HEK293 (cell line): ENCODE measurements around the gene NFKBIL1.

Source experiments
- MYNN ChIP-seq: fragments of 450-650 bp; formaldehyde crosslinking; IDR thresholded peaks from 2 replicates; pipeline ENCODE4 v1.5.1; 2016; ENCODE audit warnings: missing biosample characterization, missing genetic modification characterization, borderline replicate concordance
- SCRT2 ChIP-seq: fragments of 450-650 bp; formaldehyde crosslinking; IDR thresholded peaks from 2 replicates; pipeline ENCODE4 v1.5.1; 2016; ENCODE audit warnings: missing biosample characterization, missing genetic modification characterization
- SP2 ChIP-seq: fragments of 450-650 bp; formaldehyde crosslinking; IDR thresholded peaks from 2 replicates; pipeline ENCODE4 v1.5.1; 2016; ENCODE audit warnings: missing biosample characterization, missing genetic modification characterization
- ZBTB21 ChIP-seq: fragments of 450-650 bp; formaldehyde crosslinking; IDR thresholded peaks from 2 replicates; pipeline ENCODE4 v1.5.1; 2017; ENCODE audit warnings: missing biosample characterization, missing genetic modification characterization
- ZNF138 ChIP-seq: fragments of 450-650 bp; formaldehyde crosslinking; IDR thresholded peaks from 2 replicates; pipeline ENCODE4 v1.5.1; 2016; ENCODE audit warnings: missing biosample characterization, missing genetic modification characterization, borderline replicate concordance
- ZNF146 ChIP-seq: fragments of 450-650 bp; formaldehyde crosslinking; IDR thresholded peaks from 2 replicates; pipeline ENCODE4 v1.5.1; 2016; ENCODE audit warnings: missing biosample characterization, missing genetic modification characterization
- ZNF214 ChIP-seq: fragments of 450-650 bp; formaldehyde crosslinking; IDR thresholded peaks from 2 replicates; pipeline ENCODE4 v1.5.1; 2017; ENCODE audit warnings: missing biosample characterization, mild to moderate bottlenecking, missing genetic modification characterization, borderline replicate concordance
- ZNF274 ChIP-seq, 2 experiments: fragments of 200-500 bp in 1 of 2; fragments of 450-650 bp in 1 of 2; sonication (Bioruptor generic) in 1 of 2; formaldehyde crosslinking in 1 of 2; IDR thresholded peaks; 2 replicates each; pipeline versions ENCODE4 v1.5.1 to v1.6.1; 2014 to 2016; ENCODE audit warnings: borderline replicate concordance in 1 of 2, inconsistent platforms in 1 of 2, low read length in 1 of 2, missing biosample characterization in 1 of 2, missing genetic modification characterization in 1 of 2
- ZNF302 ChIP-seq: fragments of 450-650 bp; formaldehyde crosslinking; IDR thresholded peaks from 2 replicates; pipeline ENCODE4 v1.5.1; 2016; ENCODE audit warnings: missing biosample characterization, missing genetic modification characterization, low read depth
- ZNF341 ChIP-seq: fragments of 450-650 bp; formaldehyde crosslinking; IDR thresholded peaks from 2 replicates; pipeline ENCODE4; 2016; ENCODE audit warnings: low read depth, missing biosample characterization, missing genetic modification characterization
- ZNF354C ChIP-seq: fragments of 450-650 bp; formaldehyde crosslinking; IDR thresholded peaks from 2 replicates; pipeline ENCODE4 v1.5.1; 2016; ENCODE audit warnings: missing biosample characterization, missing genetic modification characterization, low read depth, borderline replicate concordance
- ZNF366 ChIP-seq: fragments of 450-650 bp; formaldehyde crosslinking; conservative IDR thresholded peaks from 2 replicates; pipeline ENCODE4 v1.5.1; 2016; ENCODE audit warnings: missing biosample characterization, missing genetic modification characterization
- ZNF423 ChIP-seq: fragments of 450-650 bp; formaldehyde crosslinking; IDR thresholded peaks from 2 replicates; pipeline ENCODE4 v1.5.1; 2016; ENCODE audit warnings: missing biosample characterization, missing genetic modification characterization
- ZNF426 ChIP-seq: fragments of 450-650 bp; formaldehyde crosslinking; IDR thresholded peaks from 2 replicates; pipeline ENCODE4 v1.5.1; 2017; ENCODE audit warnings: missing biosample characterization, missing genetic modification characterization, mild to moderate bottlenecking, inconsistent platforms, moderate library complexity
- ZNF548 ChIP-seq: fragments of 450-650 bp; formaldehyde crosslinking; IDR thresholded peaks from 2 replicates; pipeline ENCODE4 v1.5.1; 2016; ENCODE audit warnings: missing biosample characterization, missing genetic modification characterization
- ZNF549 ChIP-seq: fragments of 450-650 bp; IDR thresholded peaks from 2 replicates; pipeline ENCODE4 v1.5.1; 2018; ENCODE audit warnings: missing biosample characterization, missing genetic modification characterization, mild to moderate bottlenecking, inconsistent platforms, moderate library complexity
- ZNF658 ChIP-seq: fragments of 450-650 bp; formaldehyde crosslinking; IDR thresholded peaks from 2 replicates; pipeline ENCODE4; 2016; ENCODE audit warnings: missing biosample characterization, missing genetic modification characterization
- ZNF677 ChIP-seq: fragments of 450-650 bp; IDR thresholded peaks from 2 replicates; pipeline ENCODE4 v1.5.0; 2018; ENCODE audit warnings: missing biosample characterization, mild to moderate bottlenecking, missing genetic modification characterization, moderate library complexity
- ZNF707 ChIP-seq: fragments of 450-650 bp; formaldehyde crosslinking; IDR thresholded peaks from 2 replicates; pipeline ENCODE4 v1.5.1; 2016; ENCODE audit warnings: missing biosample characterization, missing genetic modification characterization
- ZNF791 ChIP-seq: fragments of 450-650 bp; formaldehyde crosslinking; IDR thresholded peaks from 2 replicates; pipeline ENCODE4 v1.5.1; 2016; ENCODE audit warnings: missing biosample characterization, missing genetic modification characterization
- ZSCAN30 ChIP-seq: fragments of 450-650 bp; IDR thresholded peaks from 2 replicates; pipeline ENCODE4 v1.5.1; 2018; ENCODE audit warnings: missing biosample characterization, mild to moderate bottlenecking, missing genetic modification characterization, moderate library complexity
- TF ChIP-seq, protein P1 (sequence below): fragments of 450-650 bp; formaldehyde crosslinking; IDR thresholded peaks from 2 replicates; pipeline ENCODE4 v1.5.1; 2016; ENCODE audit warnings: missing biosample characterization, missing genetic modification characterization
- TF ChIP-seq, protein P2 (sequence below): fragments of 450-650 bp; formaldehyde crosslinking; IDR thresholded peaks from 2 replicates; pipeline ENCODE4 v1.5.1; 2016; ENCODE audit warnings: missing biosample characterization, missing genetic modification characterization
- TF ChIP-seq, protein P3 (sequence below): fragments of 450-650 bp; formaldehyde crosslinking; IDR thresholded peaks from 2 replicates; pipeline ENCODE4 v1.5.1; 2016; ENCODE audit warnings: missing biosample characterization, missing genetic modification characterization
- TF ChIP-seq, protein P4 (sequence below): fragments of 450-650 bp; formaldehyde crosslinking; IDR thresholded peaks from 2 replicates; pipeline ENCODE4 v1.5.1; 2016; ENCODE audit warnings: missing biosample characterization, missing genetic modification characterization
- TF ChIP-seq, protein P5 (sequence below): IDR thresholded peaks from 2 replicates; pipeline ENCODE4 v1.6.1; 2011; ENCODE audit warnings: mild to moderate bottlenecking, low read depth, low read length, borderline replicate concordance
- TF ChIP-seq, protein P6 (sequence below): fragments of 450-650 bp; formaldehyde crosslinking; IDR thresholded peaks from 2 replicates; pipeline ENCODE4; 2016; ENCODE audit warnings: missing biosample characterization, missing genetic modification characterization
- TF ChIP-seq, protein P7 (sequence below): fragments of 450-650 bp; formaldehyde crosslinking; IDR thresholded peaks from 2 replicates; pipeline ENCODE4 v1.5.1; 2017; ENCODE audit warnings: missing biosample characterization, missing genetic modification characterization
- TF ChIP-seq, protein P8 (sequence below): fragments of 450-650 bp; formaldehyde crosslinking; IDR thresholded peaks from 2 replicates; pipeline ENCODE4 v1.5.1; 2016; ENCODE audit warnings: missing biosample characterization, missing genetic modification characterization

The NFKBIL1 gene

DNA sequence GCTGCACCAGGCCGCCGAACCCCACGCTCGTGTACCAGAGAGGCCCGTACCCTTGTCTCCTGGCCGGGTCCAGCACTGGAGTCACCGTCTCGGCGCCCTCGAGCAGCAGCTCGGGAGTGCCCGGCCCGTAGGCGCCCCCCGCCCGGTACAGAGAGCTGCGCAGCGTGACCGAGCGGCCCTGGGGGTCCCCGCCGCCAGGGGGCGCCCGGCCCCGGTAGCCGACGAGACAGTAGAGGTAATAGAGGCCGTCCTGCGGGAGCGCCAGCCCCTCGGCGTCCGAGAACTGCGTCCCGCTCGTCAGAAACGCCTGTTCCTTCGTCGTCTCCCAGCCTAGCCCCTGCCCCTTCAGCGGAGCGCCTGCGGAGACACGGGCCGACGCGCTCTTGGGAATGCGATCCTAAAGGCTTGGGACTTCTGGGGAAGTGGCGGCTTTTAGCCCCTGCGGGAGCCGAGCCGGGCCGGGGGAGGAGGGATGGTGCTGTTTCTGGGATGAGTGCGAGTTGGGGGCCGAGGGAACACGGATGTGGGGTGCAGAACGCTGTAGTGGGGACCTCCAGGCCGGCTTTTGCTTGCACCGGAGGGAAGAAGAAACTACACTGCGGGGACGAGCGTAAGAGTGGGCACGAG, 33.5 kb downstream of the NFKBIL1 start (continued):
- TF ChIP-seq ZNF138 (tag by site-specific recombination) (no peak), ZNF274 (IDR thresholded peaks at IDR 0.05; ENCODE audit: low read length) (no peak), ZNF274 (tag by site-specific recombination; IDR thresholded peaks at IDR 0.05; ENCODE audit: borderline replicate concordance) (no peak), ZNF423 (tag by site-specific recombination) (no peak), ZNF366 (no peak), ZNF548 (tag by site-specific recombination) (no peak), ZBTB21 (no peak), ZNF677 (no peak), ZNF791 (no peak), SCRT2 (tag by site-specific recombination) (no peak), MYNN (tag by site-specific recombination) (no peak; the same call in 1 of the 2 replicates), ZNF549 (tag by site-specific recombination) (no peak), ZNF214 (tag by site-specific recombination) (no peak), ZNF341 (no peak), ZNF302 (tag by site-specific recombination) (no peak), ZNF707 (tag by site-specific recombination) (no peak), ZSCAN30 (tag by site-specific recombination) (peak; percentile 61; the same call in 1 of the 2 replicates), SP2 (tag by site-specific recombination) (peak; percentile 36; the same call in 1 of the 2 replicates), ZNF658 (no peak), ZNF426 (tag by site-specific recombination) (no peak), ZNF146 (tag by site-specific recombination) (no peak), ZNF354C (tag by site-specific recombination) (no peak)
- TF ChIP-seq, protein P1, sequence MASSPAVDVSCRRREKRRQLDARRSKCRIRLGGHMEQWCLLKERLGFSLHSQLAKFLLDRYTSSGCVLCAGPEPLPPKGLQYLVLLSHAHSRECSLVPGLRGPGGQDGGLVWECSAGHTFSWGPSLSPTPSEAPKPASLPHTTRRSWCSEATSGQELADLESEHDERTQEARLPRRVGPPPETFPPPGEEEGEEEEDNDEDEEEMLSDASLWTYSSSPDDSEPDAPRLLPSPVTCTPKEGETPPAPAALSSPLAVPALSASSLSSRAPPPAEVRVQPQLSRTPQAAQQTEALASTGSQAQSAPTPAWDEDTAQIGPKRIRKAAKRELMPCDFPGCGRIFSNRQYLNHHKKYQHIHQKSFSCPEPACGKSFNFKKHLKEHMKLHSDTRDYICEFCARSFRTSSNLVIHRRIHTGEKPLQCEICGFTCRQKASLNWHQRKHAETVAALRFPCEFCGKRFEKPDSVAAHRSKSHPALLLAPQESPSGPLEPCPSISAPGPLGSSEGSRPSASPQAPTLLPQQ (tag by site-specific recombination) = peak; percentile 64
- TF ChIP-seq, protein P2, sequence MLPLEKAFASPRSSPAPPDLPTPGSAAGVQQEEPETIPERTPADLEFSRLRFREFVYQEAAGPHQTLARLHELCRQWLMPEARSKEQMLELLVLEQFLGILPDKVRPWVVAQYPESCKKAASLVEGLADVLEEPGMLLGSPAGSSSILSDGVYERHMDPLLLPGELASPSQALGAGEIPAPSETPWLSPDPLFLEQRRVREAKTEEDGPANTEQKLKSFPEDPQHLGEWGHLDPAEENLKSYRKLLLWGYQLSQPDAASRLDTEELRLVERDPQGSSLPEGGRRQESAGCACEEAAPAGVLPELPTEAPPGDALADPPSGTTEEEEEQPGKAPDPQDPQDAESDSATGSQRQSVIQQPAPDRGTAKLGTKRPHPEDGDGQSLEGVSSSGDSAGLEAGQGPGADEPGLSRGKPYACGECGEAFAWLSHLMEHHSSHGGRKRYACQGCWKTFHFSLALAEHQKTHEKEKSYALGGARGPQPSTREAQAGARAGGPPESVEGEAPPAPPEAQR = no peak
- TF ChIP-seq, protein P3, sequence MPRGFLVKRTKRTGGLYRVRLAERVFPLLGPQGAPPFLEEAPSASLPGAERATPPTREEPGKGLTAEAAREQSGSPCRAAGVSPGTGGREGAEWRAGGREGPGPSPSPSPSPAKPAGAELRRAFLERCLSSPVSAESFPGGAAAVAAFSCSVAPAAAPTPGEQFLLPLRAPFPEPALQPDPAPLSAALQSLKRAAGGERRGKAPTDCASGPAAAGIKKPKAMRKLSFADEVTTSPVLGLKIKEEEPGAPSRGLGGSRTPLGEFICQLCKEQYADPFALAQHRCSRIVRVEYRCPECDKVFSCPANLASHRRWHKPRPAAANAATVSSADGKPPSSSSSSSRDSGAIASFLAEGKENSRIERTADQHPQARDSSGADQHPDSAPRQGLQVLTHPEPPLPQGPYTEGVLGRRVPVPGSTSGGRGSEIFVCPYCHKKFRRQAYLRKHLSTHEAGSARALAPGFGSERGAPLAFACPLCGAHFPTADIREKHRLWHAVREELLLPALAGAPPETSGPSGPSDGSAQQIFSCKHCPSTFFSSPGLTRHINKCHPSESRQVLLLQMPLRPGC = no peak
- TF ChIP-seq, protein P4, sequence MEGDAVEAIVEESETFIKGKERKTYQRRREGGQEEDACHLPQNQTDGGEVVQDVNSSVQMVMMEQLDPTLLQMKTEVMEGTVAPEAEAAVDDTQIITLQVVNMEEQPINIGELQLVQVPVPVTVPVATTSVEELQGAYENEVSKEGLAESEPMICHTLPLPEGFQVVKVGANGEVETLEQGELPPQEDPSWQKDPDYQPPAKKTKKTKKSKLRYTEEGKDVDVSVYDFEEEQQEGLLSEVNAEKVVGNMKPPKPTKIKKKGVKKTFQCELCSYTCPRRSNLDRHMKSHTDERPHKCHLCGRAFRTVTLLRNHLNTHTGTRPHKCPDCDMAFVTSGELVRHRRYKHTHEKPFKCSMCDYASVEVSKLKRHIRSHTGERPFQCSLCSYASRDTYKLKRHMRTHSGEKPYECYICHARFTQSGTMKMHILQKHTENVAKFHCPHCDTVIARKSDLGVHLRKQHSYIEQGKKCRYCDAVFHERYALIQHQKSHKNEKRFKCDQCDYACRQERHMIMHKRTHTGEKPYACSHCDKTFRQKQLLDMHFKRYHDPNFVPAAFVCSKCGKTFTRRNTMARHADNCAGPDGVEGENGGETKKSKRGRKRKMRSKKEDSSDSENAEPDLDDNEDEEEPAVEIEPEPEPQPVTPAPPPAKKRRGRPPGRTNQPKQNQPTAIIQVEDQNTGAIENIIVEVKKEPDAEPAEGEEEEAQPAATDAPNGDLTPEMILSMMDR (tag by site-specific recombination) = peak; percentile 98
- TF ChIP-seq, protein P5, sequence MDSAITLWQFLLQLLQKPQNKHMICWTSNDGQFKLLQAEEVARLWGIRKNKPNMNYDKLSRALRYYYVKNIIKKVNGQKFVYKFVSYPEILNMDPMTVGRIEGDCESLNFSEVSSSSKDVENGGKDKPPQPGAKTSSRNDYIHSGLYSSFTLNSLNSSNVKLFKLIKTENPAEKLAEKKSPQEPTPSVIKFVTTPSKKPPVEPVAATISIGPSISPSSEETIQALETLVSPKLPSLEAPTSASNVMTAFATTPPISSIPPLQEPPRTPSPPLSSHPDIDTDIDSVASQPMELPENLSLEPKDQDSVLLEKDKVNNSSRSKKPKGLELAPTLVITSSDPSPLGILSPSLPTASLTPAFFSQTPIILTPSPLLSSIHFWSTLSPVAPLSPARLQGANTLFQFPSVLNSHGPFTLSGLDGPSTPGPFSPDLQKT = no peak
- TF ChIP-seq, protein P6, sequence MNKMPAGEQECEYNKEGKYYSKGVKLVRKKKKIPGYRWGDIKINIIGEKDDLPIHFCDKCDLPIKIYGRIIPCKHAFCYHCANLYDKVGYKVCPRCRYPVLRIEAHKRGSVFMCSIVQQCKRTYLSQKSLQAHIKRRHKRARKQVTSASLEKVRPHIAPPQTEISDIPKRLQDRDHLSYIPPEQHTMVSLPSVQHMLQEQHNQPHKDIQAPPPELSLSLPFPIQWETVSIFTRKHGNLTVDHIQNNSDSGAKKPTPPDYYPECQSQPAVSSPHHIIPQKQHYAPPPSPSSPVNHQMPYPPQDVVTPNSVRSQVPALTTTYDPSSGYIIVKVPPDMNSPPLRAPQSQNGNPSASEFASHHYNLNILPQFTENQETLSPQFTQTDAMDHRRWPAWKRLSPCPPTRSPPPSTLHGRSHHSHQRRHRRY (tag by site-specific recombination) = no peak
- TF ChIP-seq, protein P7, sequence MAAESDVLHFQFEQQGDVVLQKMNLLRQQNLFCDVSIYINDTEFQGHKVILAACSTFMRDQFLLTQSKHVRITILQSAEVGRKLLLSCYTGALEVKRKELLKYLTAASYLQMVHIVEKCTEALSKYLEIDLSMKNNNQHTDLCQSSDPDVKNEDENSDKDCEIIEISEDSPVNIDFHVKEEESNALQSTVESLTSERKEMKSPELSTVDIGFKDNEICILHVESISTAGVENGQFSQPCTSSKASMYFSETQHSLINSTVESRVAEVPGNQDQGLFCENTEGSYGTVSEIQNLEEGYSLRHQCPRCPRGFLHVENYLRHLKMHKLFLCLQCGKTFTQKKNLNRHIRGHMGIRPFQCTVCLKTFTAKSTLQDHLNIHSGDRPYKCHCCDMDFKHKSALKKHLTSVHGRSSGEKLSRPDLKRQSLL (tag by site-specific recombination) = no peak
- TF ChIP-seq, protein P8, sequence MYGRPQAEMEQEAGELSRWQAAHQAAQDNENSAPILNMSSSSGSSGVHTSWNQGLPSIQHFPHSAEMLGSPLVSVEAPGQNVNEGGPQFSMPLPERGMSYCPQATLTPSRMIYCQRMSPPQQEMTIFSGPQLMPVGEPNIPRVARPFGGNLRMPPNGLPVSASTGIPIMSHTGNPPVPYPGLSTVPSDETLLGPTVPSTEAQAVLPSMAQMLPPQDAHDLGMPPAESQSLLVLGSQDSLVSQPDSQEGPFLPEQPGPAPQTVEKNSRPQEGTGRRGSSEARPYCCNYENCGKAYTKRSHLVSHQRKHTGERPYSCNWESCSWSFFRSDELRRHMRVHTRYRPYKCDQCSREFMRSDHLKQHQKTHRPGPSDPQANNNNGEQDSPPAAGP (tag by site-specific recombination) = no peak
